NOMO-1 treated with DMSO at 0.1 percent for 48 hours (cell line): ENCODE measurements around the gene DBH.

ENCODE experiments used
- DNase-seq: peaks from one replicate; lab custom pipeline; 2025; ENCODE audit not compliant: unreplicated experiment; lab: John Stamatoyannopoulos, UW

The DBH gene

GRCh38 chr9:133696071-133696472 is 59.9 kb downstream of the DBH start:
- DNase-seq = no peak

GRCh38 chr9:133699546-133699945 is 63.4 kb downstream of the DBH start:
- DNase-seq = no peak

GRCh38 chr9:133700819-133701320 is 64.7 kb downstream of the DBH start:
- no peak for DNase-seq

- DNase-seq = no peak
Measured at GRCh38 chr9:133701321-133701980, 65.3 kb downstream of the DBH start.

- no peak for DNase-seq
Measured at GRCh38 chr9:133701981-133702797, 66.0 kb downstream of the DBH start.

- no peak for DNase-seq
Measured at GRCh38 chr9:133702798-133703590, 66.8 kb downstream of the DBH start.

GRCh38 chr9:133703591-133704399 is 67.6 kb downstream of the DBH start:
- no peak for DNase-seq

GRCh38 chr9:133704711-133705181 is 68.6 kb downstream of the DBH start:
- no peak for DNase-seq

- DNase-seq = no peak
Measured at GRCh38 chr9:133705576-133705975, 69.4 kb downstream of the DBH start.

GRCh38 chr9:133706307-133707050 is 70.3 kb downstream of the DBH start:
- no peak for DNase-seq

- no peak for DNase-seq
Measured at GRCh38 chr9:133707065-133707762, 71.1 kb downstream of the DBH start.

- no peak for DNase-seq
Measured at GRCh38 chr9:133707763-133708245, 71.6 kb downstream of the DBH start.

GRCh38 chr9:133708246-133709014 is 72.3 kb downstream of the DBH start:
- no peak for DNase-seq
